Mesendoderm (in vitro differentiated cells): ENCODE results near the gene DTHD1.

Experiments
- DNase-seq: peaks from one replicate; pipeline ENCODE4 v3.0.0; 2013
- H2AK5ac ChIP-seq: 2 replicates; pipeline ENCODE4 v1.6.1; 2013; ENCODE audit warnings: low read length, inconsistent platforms
- H2BK120ac ChIP-seq: 2 replicates; pipeline ENCODE4 v1.6.1; 2013; ENCODE audit warnings: low read depth, mild to moderate bottlenecking, low read length, moderate library complexity, mixed read lengths
- H2BK15ac ChIP-seq: replicated peaks from 2 replicates; pipeline ENCODE4 v1.6.1; 2013; ENCODE audit warnings: low read depth, mild to moderate bottlenecking, moderate library complexity
- H2BK5ac ChIP-seq: 2 replicates; pipeline ENCODE4 v1.6.1; 2013; ENCODE audit warnings: low read length, inconsistent platforms
- H3K18ac ChIP-seq: 2 replicates; pipeline ENCODE4 v1.6.1; 2013; ENCODE audit warnings: mild to moderate bottlenecking, low read length, mixed read lengths
- H3K23ac ChIP-seq: one replicate; pipeline ENCODE4 v1.6.1; 2013; ENCODE audit warnings: low read length
- H3K27ac ChIP-seq: 2 replicates; pipeline ENCODE4 v1.5.1; 2013; ENCODE audit warnings: low read depth, mild to moderate bottlenecking, inconsistent platforms, low read length, moderate library complexity
- H3K27me3 ChIP-seq: 2 replicates; pipeline ENCODE4 v1.6.1; 2013; ENCODE audit warnings: low read length, control low read depth, mild to moderate bottlenecking, inconsistent platforms; ENCODE audit not compliant: insufficient read depth, poor library complexity
- H3K36me3 ChIP-seq: 2 replicates; pipeline ENCODE4 v1.6.1; 2013; ENCODE audit warnings: low read length, inconsistent platforms; ENCODE audit not compliant: control insufficient read depth, insufficient read depth
- H3K4ac ChIP-seq: one replicate; pipeline ENCODE4 v1.6.1; 2013; ENCODE audit warnings: low read depth, mild to moderate bottlenecking, low read length, moderate library complexity
- H3K4me1 ChIP-seq: 2 replicates; pipeline ENCODE4 v1.6.1; 2013; ENCODE audit warnings: low read depth, low read length, inconsistent platforms; ENCODE audit not compliant: control insufficient read depth
- H3K4me2 ChIP-seq: 2 replicates; pipeline ENCODE4 v1.6.1; 2013; ENCODE audit warnings: low read length
- H3K4me3 ChIP-seq: 2 replicates; pipeline ENCODE4 v1.5.1; 2013; ENCODE audit warnings: mild to moderate bottlenecking, low read length
- H3K56ac ChIP-seq: one replicate; pipeline ENCODE4 v1.6.1; 2013; ENCODE audit warnings: low read length
- H3K79me1 ChIP-seq: 2 replicates; pipeline ENCODE4 v1.6.1; 2013; ENCODE audit warnings: low read length, inconsistent platforms
- H3K79me2 ChIP-seq: 2 replicates; pipeline ENCODE4 v1.6.1; 2013; ENCODE audit warnings: mild to moderate bottlenecking, low read length; ENCODE audit not compliant: control insufficient read depth, insufficient read depth
- H3K9ac ChIP-seq: 2 replicates; pipeline ENCODE4 v1.6.1; 2013; ENCODE audit warnings: low read length, inconsistent platforms
- H4K5ac ChIP-seq: one replicate; pipeline ENCODE4 v1.6.1; 2013; ENCODE audit warnings: low read length
- H4K8ac ChIP-seq: one replicate; pipeline ENCODE4 v1.6.1; 2013; ENCODE audit warnings: low read depth, mild to moderate bottlenecking, control low read depth, low read length, moderate library complexity
- WGBS: extraction: QIAGEN DNeasy Blood & Tissue Kit; methylation state at CpG from one replicate; pipeline ENCODE4 v1.1.7; 2013; ENCODE audit warnings: low lambda C conversion rate, missing lambda C conversion rate; ENCODE audit not compliant: insufficient coverage; ENCODE audit errors: extremely low coverage; 5-methylcytosine and 5-hydroxymethylcytosine counted together

DTHD1 gene

DNA sequence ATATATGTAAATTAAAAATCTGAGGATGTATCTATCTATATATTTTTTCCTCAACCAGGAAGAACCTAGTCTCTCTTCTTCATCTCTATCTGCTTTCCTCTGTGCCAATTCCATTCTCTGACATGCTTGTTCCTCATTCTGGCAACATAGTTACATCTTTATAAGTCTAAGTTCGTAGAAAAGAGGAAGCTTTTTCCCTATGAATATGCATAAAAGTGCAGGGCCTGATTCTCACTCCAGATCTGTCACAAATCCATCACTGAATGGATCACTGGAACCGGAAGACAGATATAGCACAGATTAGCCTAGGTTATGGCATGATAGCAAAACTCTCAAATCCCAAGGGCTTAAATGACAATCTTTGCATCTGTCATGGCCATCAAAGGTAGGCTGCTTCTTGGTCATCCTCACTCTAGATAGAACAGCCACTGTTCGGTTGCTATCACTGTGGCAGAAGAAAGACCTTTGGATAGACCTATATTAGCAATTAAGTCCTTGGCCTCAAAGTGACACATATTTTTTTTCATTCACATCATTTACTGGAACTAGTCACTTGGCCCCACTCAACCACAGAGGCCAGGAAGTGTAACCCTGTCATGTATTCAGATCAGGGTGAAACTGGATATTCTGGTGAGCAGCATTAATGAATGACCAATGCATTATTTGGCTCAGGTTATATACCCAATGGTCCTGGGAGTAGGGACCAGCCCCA, 22.2 kb downstream of the DTHD1 start:
- Histone ChIP-seq H4K5ac (no peak overlapping the region), H4K8ac (no peak overlapping the region), H3K27ac (no peak overlapping the region), H3K27me3 (no peaks in the 10 kb centered on the region), H2AK5ac (no peak overlapping the region), H2BK15ac (no peak overlapping the region), H3K79me1 (no peaks in the 10 kb centered on the region), H3K4me1 (no peaks in the 10 kb centered on the region), H2BK5ac (no peak overlapping the region), H3K18ac (no peak overlapping the region), H3K4me3 (no peak overlapping the region), H3K56ac (no peak overlapping the region), H3K4me2 (no peak overlapping the region), H3K4ac (no peak overlapping the region), H3K9ac (no peak overlapping the region), H3K23ac (no peak overlapping the region), H2BK120ac (no peak overlapping the region), H3K36me3 (no peaks in the 10 kb centered on the region), H3K79me2 (no peaks in the 10 kb centered on the region)
- no CpG with 5 or more reads among the region's 3 CpGs for WGBS
- no peak for DNase-seq

DNA sequence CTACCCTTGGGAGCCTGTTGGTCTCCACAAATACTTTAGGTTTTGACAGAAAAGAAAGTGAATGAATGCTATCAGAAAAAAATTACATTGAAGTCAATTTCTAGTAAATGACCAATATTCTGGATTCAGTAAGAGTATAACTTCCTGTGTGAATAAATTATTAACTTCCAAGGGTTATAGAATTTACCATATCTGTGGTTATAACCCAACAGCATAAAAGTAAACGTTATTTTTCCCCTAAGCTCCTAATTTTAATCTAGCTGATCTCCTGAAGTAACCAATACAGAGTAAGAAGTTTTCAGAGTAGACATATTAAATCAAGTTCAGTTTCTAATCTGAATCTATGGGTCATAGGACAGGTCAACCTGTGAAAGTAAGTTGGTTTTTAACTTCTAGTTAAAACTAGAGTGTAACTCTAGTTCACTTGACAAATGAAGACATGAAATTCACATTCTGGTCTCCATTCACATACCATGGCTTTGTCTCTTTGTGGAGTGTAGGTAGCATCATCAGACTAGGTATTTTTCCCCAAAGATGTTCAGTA, 22.8 kb downstream of the DTHD1 start:
- no CpG with 5 or more reads among the region's 1 CpG for WGBS
- Histone ChIP-seq H3K79me2 (no peaks in the 10 kb centered on the region), H2BK15ac (no peak overlapping the region), H3K27me3 (no peaks in the 10 kb centered on the region), H2BK120ac (no peak overlapping the region), H3K4ac (no peak overlapping the region), H3K56ac (no peak overlapping the region), H3K18ac (no peak overlapping the region), H2BK5ac (no peak overlapping the region), H3K4me3 (no peak overlapping the region), H3K4me1 (no peaks in the 10 kb centered on the region), H4K5ac (no peak overlapping the region), H3K27ac (no peak overlapping the region), H2AK5ac (no peak overlapping the region), H3K79me1 (no peaks in the 10 kb centered on the region), H3K9ac (no peak overlapping the region), H4K8ac (no peak overlapping the region), H3K36me3 (no peaks in the 10 kb centered on the region), H3K4me2 (no peak overlapping the region), H3K23ac (no peak overlapping the region)
- no peak for DNase-seq

DNA sequence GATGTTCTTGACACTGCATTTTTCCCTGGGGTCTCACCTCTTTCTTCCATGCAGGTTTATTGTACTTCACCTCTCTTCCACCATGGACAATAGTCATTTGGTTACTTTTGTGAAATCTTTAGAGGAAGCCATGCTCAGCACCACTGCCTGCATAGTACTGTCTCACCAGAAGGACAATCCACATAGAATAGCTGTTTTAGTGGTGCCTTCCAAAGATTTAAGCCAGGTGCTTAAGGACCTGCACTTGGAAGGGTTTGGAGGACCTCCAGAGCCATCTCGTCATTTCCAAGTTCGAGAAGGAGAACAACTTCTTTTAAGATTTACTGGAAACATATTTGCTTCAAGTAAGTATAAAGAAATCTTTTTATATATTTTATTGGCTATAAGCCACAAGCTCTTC, 26.7 kb downstream of the DTHD1 start:
- H3K27ac ChIP-seq = no peak overlapping the region
- H2BK15ac ChIP-seq = no peak overlapping the region
- H3K79me1 ChIP-seq = no peaks in the 10 kb centered on the region
- no peaks in the 10 kb centered on the region for H3K36me3 ChIP-seq
- no peak overlapping the region for H3K56ac ChIP-seq
- H3K4me3 ChIP-seq = no peak overlapping the region
- no peak overlapping the region for H3K23ac ChIP-seq
- no peak overlapping the region for H3K9ac ChIP-seq
- WGBS = no CpG with 5 or more reads among the region's 2 CpGs
- H3K4me1 ChIP-seq = no peaks in the 10 kb centered on the region
- H2BK5ac ChIP-seq = no peak overlapping the region
- no peaks in the 10 kb centered on the region for H3K79me2 ChIP-seq
- no peak overlapping the region for H3K4me2 ChIP-seq
- DNase-seq = no peak
- H3K27me3 ChIP-seq = no peaks in the 10 kb centered on the region
- no peak overlapping the region for H4K5ac ChIP-seq
- no peak overlapping the region for H2AK5ac ChIP-seq
- H3K4ac ChIP-seq = no peak overlapping the region
- no peak overlapping the region for H3K18ac ChIP-seq
- H2BK120ac ChIP-seq = no peak overlapping the region
- no peak overlapping the region for H4K8ac ChIP-seq

DNA sequence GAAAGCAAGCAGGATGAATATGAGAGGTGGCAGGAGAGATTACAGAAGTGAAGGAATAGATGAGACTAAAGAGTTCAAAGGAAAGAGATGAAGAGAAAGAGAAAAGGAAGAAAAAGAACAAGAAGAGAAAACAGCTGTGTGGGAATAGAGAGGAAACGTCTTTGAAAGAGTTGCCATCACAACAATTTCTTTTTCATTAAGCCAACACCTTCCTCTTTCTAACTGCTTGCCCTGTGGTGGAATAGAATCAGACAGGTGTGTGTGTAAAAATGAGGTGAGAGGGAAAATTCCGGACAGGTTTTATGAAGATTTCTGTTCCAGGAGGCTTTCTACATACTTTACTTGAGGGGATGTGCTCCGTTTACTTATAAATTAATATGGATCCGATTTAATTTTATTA, 28.8 kb downstream of the DTHD1 start:
- Histone ChIP-seq H3K4ac (no peak overlapping the region), H3K27ac (no peak overlapping the region), H3K79me1 (no peaks in the 10 kb centered on the region), H3K18ac (no peak overlapping the region), H2BK120ac (no peak overlapping the region), H3K9ac (no peak overlapping the region), H4K5ac (no peak overlapping the region), H3K56ac (no peak overlapping the region), H3K4me2 (no peak overlapping the region), H2BK5ac (no peak overlapping the region), H3K23ac (no peak overlapping the region), H3K36me3 (no peaks in the 10 kb centered on the region), H3K27me3 (no peaks in the 10 kb centered on the region), H3K4me3 (no peak overlapping the region), H2AK5ac (no peak overlapping the region), H2BK15ac (no peak overlapping the region), H3K4me1 (no peaks in the 10 kb centered on the region), H3K79me2 (no peaks in the 10 kb centered on the region), H4K8ac (no peak overlapping the region)
- DNase-seq = no peak
- no CpG with 5 or more reads among the region's 4 CpGs for WGBS

DNA sequence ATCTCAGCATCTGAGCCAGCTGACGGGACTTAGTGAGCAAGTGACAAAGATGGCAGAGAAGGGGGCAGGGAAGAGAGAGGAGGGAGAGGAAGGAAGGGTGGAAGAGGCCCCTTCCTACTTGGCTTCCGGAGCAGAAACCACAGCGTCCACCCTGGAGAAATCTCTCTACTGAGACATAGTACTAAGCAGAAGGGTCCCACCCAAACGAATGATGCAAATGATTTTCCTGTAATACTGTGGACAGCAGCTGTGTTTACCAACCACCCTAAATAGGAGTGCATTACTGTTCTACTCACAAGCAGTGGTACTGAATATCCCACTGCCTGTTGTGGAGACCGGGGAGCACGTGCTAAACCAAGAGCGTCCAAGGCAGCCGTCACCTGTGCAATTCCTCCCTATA, 29.4 kb downstream of the DTHD1 start:
- H3K4ac ChIP-seq = no peak overlapping the region
- no peak overlapping the region for H3K23ac ChIP-seq
- H4K8ac ChIP-seq = no peak overlapping the region
- no peak overlapping the region for H2BK15ac ChIP-seq
- no peak for DNase-seq
- no peak overlapping the region for H4K5ac ChIP-seq
- H2BK120ac ChIP-seq = no peak overlapping the region
- H3K36me3 ChIP-seq = no peaks in the 10 kb centered on the region
- WGBS = no CpG with 5 or more reads among the region's 8 CpGs
- H3K9ac ChIP-seq = no peak overlapping the region
- no peak overlapping the region for H3K4me2 ChIP-seq
- no peak overlapping the region for H2AK5ac ChIP-seq
- H3K18ac ChIP-seq = no peak overlapping the region
- H3K79me2 ChIP-seq = no peaks in the 10 kb centered on the region
- no peak overlapping the region for H3K4me3 ChIP-seq
- no peaks in the 10 kb centered on the region for H3K4me1 ChIP-seq
- H3K56ac ChIP-seq = no peak overlapping the region
- H2BK5ac ChIP-seq = no peak overlapping the region
- H3K27me3 ChIP-seq = no peaks in the 10 kb centered on the region
- no peak overlapping the region for H3K27ac ChIP-seq
- H3K79me1 ChIP-seq = no peaks in the 10 kb centered on the region

DNA sequence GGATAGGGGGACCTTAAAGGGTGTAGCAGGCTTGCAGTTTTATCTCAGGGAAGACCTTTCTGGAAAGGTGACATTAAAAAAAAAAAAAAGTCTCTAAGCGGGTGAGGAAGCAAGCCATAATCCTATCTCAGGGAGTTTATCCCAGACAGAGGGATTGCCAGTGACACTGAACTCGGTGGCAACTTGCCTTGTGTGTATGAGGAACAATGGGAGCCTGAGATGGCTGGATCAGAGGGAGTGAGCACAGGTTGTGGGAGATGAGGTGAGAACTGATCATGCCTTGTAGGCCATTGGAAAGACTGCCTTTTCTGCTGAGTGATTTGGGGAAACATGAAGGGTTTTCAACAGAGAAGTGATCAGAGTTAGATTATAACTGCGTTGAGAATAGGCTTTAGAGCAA, 31.1 kb downstream of the DTHD1 start:
- H3K36me3 ChIP-seq = no peaks in the 10 kb centered on the region
- no peak overlapping the region for H3K4ac ChIP-seq
- H3K79me2 ChIP-seq = no peaks in the 10 kb centered on the region
- DNase-seq = no peak
- WGBS = no CpG with 5 or more reads among the region's 3 CpGs
- H4K8ac ChIP-seq = no peak overlapping the region
- no peak overlapping the region for H2AK5ac ChIP-seq
- no peak overlapping the region for H2BK120ac ChIP-seq
- no peak overlapping the region for H4K5ac ChIP-seq
- H3K4me2 ChIP-seq = no peak overlapping the region
- no peak overlapping the region for H3K9ac ChIP-seq
- no peak overlapping the region for H3K23ac ChIP-seq
- H3K56ac ChIP-seq = no peak overlapping the region
- no peaks in the 10 kb centered on the region for H3K4me1 ChIP-seq
- no peak overlapping the region for H3K4me3 ChIP-seq
- no peaks in the 10 kb centered on the region for H3K79me1 ChIP-seq
- no peaks in the 10 kb centered on the region for H3K27me3 ChIP-seq
- no peak overlapping the region for H3K27ac ChIP-seq
- no peak overlapping the region for H3K18ac ChIP-seq
- no peak overlapping the region for H2BK5ac ChIP-seq
- H2BK15ac ChIP-seq = no peak overlapping the region
